Heart left ventricle (tissue), 16 donors: ENCODE data around the gene LHFPL3. TPM values are rescaled to one million over a fixed set of nuclear protein-coding genes. Genes with fewer than 3 reads are reported as not detected.
"Not testable (repeated sequence)": the region's sequence is repeated elsewhere in the genome, so short reads cannot be mapped to it uniquely, and the experiment has no call there.

ENCODE experiments used
- ATAC-seq, 4 donors: fragments of 200-7000 bp; cut with Tn5 transposase; one replicate each; pipeline ENCODE4 v1.9.1; 2020 to 2022; ENCODE audit warnings: moderate library complexity in 4 of 4, mild to moderate bottlenecking in 3 of 4, moderate number of reproducible peaks in 1 of 4
- DNase-seq, 5 donors: peaks; one replicate each; pipeline ENCODE4 v3.0.0-alpha.2; 2020
- H3K27ac ChIP-seq, 12 donors: fragments of 200-600 bp; sonication (generic) in 4 of 12; one replicate each; pipeline versions ENCODE4 v1.5.0 to v1.8.0; 2016 to 2022; ENCODE audit warnings: mild to moderate bottlenecking in 2 of 12
- H3K27me3 ChIP-seq, 9 donors: fragments of 200-600 bp; sonication (generic) in 2 of 9; one replicate each; pipeline versions ENCODE4 v1.5.1 to v1.8.0; 2016 to 2022; ENCODE audit warnings: mild to moderate bottlenecking in 3 of 9
- H3K36me3 ChIP-seq, 9 donors: fragments of 200-600 bp; sonication (generic) in 2 of 9; one replicate each; pipeline versions ENCODE4 v1.5.0 to v1.8.0; 2018 to 2022; ENCODE audit warnings: mild to moderate bottlenecking in 2 of 9
- H3K4me1 ChIP-seq, 12 donors: fragments of 200-600 bp; sonication (generic) in 4 of 12; one replicate each; pipeline versions ENCODE4 v1.5.0 to v1.8.0; 2016 to 2022; ENCODE audit warnings: mild to moderate bottlenecking in 3 of 12
- H3K4me3 ChIP-seq, 12 donors: fragments of 200-600 bp; sonication (generic) in 4 of 12; one replicate each; pipeline versions ENCODE4 v1.5.0 to v1.8.0; 2017 to 2022; ENCODE audit warnings: mild to moderate bottlenecking in 9 of 12, moderate library complexity in 4 of 12
- H3K9me3 ChIP-seq, 12 donors: fragments of 200-600 bp; sonication (generic) in 4 of 12; one replicate each; pipeline versions ENCODE4 v1.5.0 to v1.8.0; 2016 to 2022; ENCODE audit warnings: mild to moderate bottlenecking in 1 of 12
- POLR2A ChIP-seq, 2 donors: fragments of 450-650 bp; IDR thresholded peaks; one replicate each; pipeline ENCODE4 v1.6.1; 2017; ENCODE audit warnings: antibody characterized with exemption in 2 of 2, mild to moderate bottlenecking in 2 of 2, moderate library complexity in 2 of 2
- WGBS, 4 donors: extraction: QIAGEN DNeasy Blood & Tissue Kit in 2 of 4; methylation state at CpG; one replicate each; pipeline versions ENCODE4 v1.1.5 to v1.1.7; 2013 to 2018; 5-methylcytosine and 5-hydroxymethylcytosine counted together
- intact Hi-C, 10 donors: fragments of 100-400 bp; cut with DNase I; formaldehyde crosslinking; loops; one replicate each; pipeline versions ENCODE4 v1.11.1 to v1.14.2; 2022
- long read RNA-seq, 3 donors: library from polyadenylated mRNA; unstranded; transcript quantifications; one replicate each; pipeline ENCODE4 v2.0.0, GENCODE V29; 2020 to 2021
- polyA plus RNA-seq, 2 donors: library from polyadenylated mRNA; stranded (reverse); fragments of 200-250 nt; gene quantifications; one replicate each; pipeline ENCODE4 v1.2.3, GENCODE V29; 2013
- total RNA-seq, 9 donors: library from RNA; depleted of rRNA in 2 of 9; stranded (reverse); fragments of >200 nt in 2 of 9; fragmentation: NEBNext Ultra II Directional in 3 of 9; extraction: Animal tissue kit (Norgen Biotek cat#: 25700) in 3 of 9; gene quantifications; one replicate each; pipeline versions ENCODE4 v1.1.0 to v1.2.4, GENCODE V29; 2016 to 2023
- TF ChIP-seq, protein P1 (sequence below), 12 donors: fragments of 200-600 bp; sonication (generic) in 4 of 12; IDR thresholded peaks; one replicate each; pipeline versions ENCODE4 v1.5.0 to v1.8.0; 2018 to 2022; ENCODE audit warnings: antibody characterized with exemption in 12 of 12, mild to moderate bottlenecking in 5 of 12
- donor health status: ischemic (EF 13 %, LVEDD 7.1; RV severe dilation, severe dysfunction).
- donor health status: healthy with polysubstance abuse.
- donor health status: DM: no; HTN: yes; CAD: no.
- donor health status: DM: no; HTN: no; CAD: no.
- donor health status: ischemic (EF 25% LVEDD 6.9; RV normal size, moderate dysfunction).
- donor health status: ischemic (EF 25% LVEDD 5.7; RV mildly dilated, moderate dysfunction).
- donor health status: healthy.
- donor health status: DM: yes; HTN: yes; CAD: no.
- donor health status: ischemic (EF 35%, LVEDD 5.7; RV mildly dilated, moderate dysfunction).
- donor health status: nonischemic (EF 11% LVEDD 7.7; RV severe dilation, severe dysfunction).
- donor health status: DM: yes; HTN: yes; CAD: no.
- donor health status: PGD.
- donor health status: ischemic (EF 29% LVEDD 5.4; RV normal size, mild dysfunction).
- donor health status: nonischemic (EF 23%, LVEDD 6.1; RV moderate dilation, normal function).

The LHFPL3 gene
- total RNA-seq (not detected), polyA plus RNA-seq (not detected)
- long read RNA-seq, donor 1, result 0 reads
- long read RNA-seq, donor 2, result 0 reads
- long read RNA-seq, donor 3, result 0 reads

- Histone ChIP-seq H3K36me3 (no peaks in the 10 kb centered on the region), H3K27ac (no peak within 1 kb of the TSS), H3K9me3 (no peaks in the 10 kb centered on the region), H3K27me3 (peaks cover 13 to 76% (median 41%) of the 10 kb centered on the region in 9 donors), H3K4me3 (peak within 1 kb of the TSS in 4 of 12 donors; percentile 1 to 25 (median 14)), H3K4me1 (peaks cover 0 to 15% (median 0%) of the 10 kb centered on the region in 12 donors)
- ATAC-seq (no peak), DNase-seq (peak in 1 of 5 donors; percentile 59)
- WGBS, 4 donors, result 0 to 1% (median 1%) methylated on average over 20 to 62 of the region's 62 CpGs
- TF ChIP-seq, protein P1, sequence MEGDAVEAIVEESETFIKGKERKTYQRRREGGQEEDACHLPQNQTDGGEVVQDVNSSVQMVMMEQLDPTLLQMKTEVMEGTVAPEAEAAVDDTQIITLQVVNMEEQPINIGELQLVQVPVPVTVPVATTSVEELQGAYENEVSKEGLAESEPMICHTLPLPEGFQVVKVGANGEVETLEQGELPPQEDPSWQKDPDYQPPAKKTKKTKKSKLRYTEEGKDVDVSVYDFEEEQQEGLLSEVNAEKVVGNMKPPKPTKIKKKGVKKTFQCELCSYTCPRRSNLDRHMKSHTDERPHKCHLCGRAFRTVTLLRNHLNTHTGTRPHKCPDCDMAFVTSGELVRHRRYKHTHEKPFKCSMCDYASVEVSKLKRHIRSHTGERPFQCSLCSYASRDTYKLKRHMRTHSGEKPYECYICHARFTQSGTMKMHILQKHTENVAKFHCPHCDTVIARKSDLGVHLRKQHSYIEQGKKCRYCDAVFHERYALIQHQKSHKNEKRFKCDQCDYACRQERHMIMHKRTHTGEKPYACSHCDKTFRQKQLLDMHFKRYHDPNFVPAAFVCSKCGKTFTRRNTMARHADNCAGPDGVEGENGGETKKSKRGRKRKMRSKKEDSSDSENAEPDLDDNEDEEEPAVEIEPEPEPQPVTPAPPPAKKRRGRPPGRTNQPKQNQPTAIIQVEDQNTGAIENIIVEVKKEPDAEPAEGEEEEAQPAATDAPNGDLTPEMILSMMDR (IDR thresholded peaks at IDR 0.05), result no peak
- no peak for TF ChIP-seq POLR2A (IDR thresholded peaks at IDR 0.05)
- intact Hi-C loops, result no loop called here
Observed at GRCh38 chr7:104328296-104328969, at the start of gene LHFPL3. LHFPL3 (plus strand) TSS chr7:104328603.

- intact Hi-C loops, H3K4me3 ChIP-seq, H3K9me3 ChIP-seq, ATAC-seq, H3K4me1 ChIP-seq, H3K27ac ChIP-seq, DNase-seq, H3K36me3 ChIP-seq, H3K27me3 ChIP-seq: not testable (repeated sequence)
- 56 to 94% (median 72%) methylated on average over 1 to 2 of the region's 2 CpGs for WGBS, 4 donors
Observed at GRCh38 chr7:104281685-104282084, 46.7 kb upstream of the LHFPL3 start.

- no peak for TF ChIP-seq POLR2A (IDR thresholded peaks at IDR 0.05)
- TF ChIP-seq, protein P1 (IDR thresholded peaks at IDR 0.05), result no peak
- ATAC-seq, result no peak
- no peaks in the 10 kb centered on the region for H3K36me3 ChIP-seq
Observed at GRCh38 chr7:104286839-104287238, 41.6 kb upstream of the LHFPL3 start.

GRCh38 chr7:104288137-104288536 lies 40.3 kb upstream of the LHFPL3 start:
- WGBS, 4 donors, result 89 to 97% (median 93%) methylated on average over 1 of the region's 1 CpG
- DNase-seq (no peak), ATAC-seq (no peak)
- Histone ChIP-seq H3K9me3 (no peaks in the 10 kb centered on the region), H3K4me1 (no peaks in the 10 kb centered on the region), H3K36me3 (no peaks in the 10 kb centered on the region), H3K27me3 (no peaks in the 10 kb centered on the region), H3K27ac (no peak overlapping the region), H3K4me3 (no peak overlapping the region)
- intact Hi-C loops, result no loop called here
- TF ChIP-seq, protein P1 (IDR thresholded peaks at IDR 0.05), result no peak
- TF ChIP-seq POLR2A (IDR thresholded peaks at IDR 0.05), result no peak

More at GRCh38 chr7:104286839-104287238, 41.6 kb upstream of the LHFPL3 start:
- Histone ChIP-seq H3K27me3 (no peaks in the 10 kb centered on the region), H3K27ac (no peak overlapping the region), H3K4me1 (no peaks in the 10 kb centered on the region), H3K4me3 (no peak overlapping the region), H3K9me3 (no peaks in the 10 kb centered on the region)
- no peak for DNase-seq
- WGBS, 4 donors, result 65 to 73% (median 69%) methylated on average over 1 of the region's 1 CpG
- intact Hi-C loops, result no loop called here
